ENCODE measurements around the gene POU4F3. TPM values are rescaled to one million over a fixed set of nuclear protein-coding genes. Genes with fewer than 3 reads are reported as not detected.
A peak's percentile ranks its signal among the peaks of the same experiment; 100 is the strongest.
"Not testable (repeated sequence)": the region's sequence is repeated elsewhere in the genome, so short reads cannot be mapped to it uniquely, and the experiment has no call there.

POU4F3 gene
- total RNA-seq, 1 donor from 2014 or later: 0.18 TPM

- Mint-ChIP-seq H3K9me3 (ENCODE audit: unreplicated experiment) (no peaks in the 10 kb centered on the region), H3K4me1 (ENCODE audit: low read depth, unreplicated experiment) (peaks cover 16% of the 10 kb centered on the region), H3K27me3 (ENCODE audit: low read depth, unreplicated experiment) (no peaks in the 10 kb centered on the region), H3K4me3 (ENCODE audit: unreplicated experiment) (no peak overlapping the region), H3K36me3 (ENCODE audit: low read depth, unreplicated experiment) (peaks cover 2% of the 10 kb centered on the region), H3K27ac (ENCODE audit: unreplicated experiment) (no peak overlapping the region)
- no peaks in the 10 kb centered on the region for H3K9me3 ChIP-seq (ENCODE audit: insufficient read depth, low read depth, low read length)
- H3K79me2 ChIP-seq (ENCODE audit: insufficient read depth, low read length): no peaks in the 10 kb centered on the region
- no peak overlapping the region for H3K27ac ChIP-seq (ENCODE audit: low read depth, low read length)
- TF ChIP-seq EZH2 (IDR thresholded peaks at IDR 0.05; ENCODE audit: insufficient read depth, low read length) (no peak), CTCF (IDR thresholded peaks at IDR 0.05; ENCODE audit: insufficient read depth, low read depth, low read length) (peak; percentile 69)
- H3K27me3 ChIP-seq (ENCODE audit: insufficient read depth, low read length): no peaks in the 10 kb centered on the region
- H3K4me3 ChIP-seq (ENCODE audit: insufficient read depth, low read depth, low read length): no peak overlapping the region
- peaks cover 3% of the 10 kb centered on the region for H3K4me1 ChIP-seq (ENCODE audit: insufficient read depth, low read length)
- H4K20me1 ChIP-seq (ENCODE audit: insufficient read depth, low read length): no peaks in the 10 kb centered on the region
- FAIRE-seq: peak; percentile 9
- no peak overlapping the region for H3K4me2 ChIP-seq (ENCODE audit: low read length)
- no peak overlapping the region for H3K9ac ChIP-seq (ENCODE audit: low read length)
- no peak overlapping the region for H2AFZ ChIP-seq (ENCODE audit: low read depth, low read length)
- peaks cover 6% of the 10 kb centered on the region for H3K36me3 ChIP-seq (ENCODE audit: insufficient read depth, low read length)
- DNase-seq (ENCODE audit: low read depth): peak; percentile 10
These were observed 47.1 kb upstream of the POU4F3 start for GRCh38 chr5:146291421-146292074.

- H3K4me3 Mint-ChIP-seq (ENCODE audit: unreplicated experiment): no peak overlapping the region
- Histone ChIP-seq H4K20me1 (ENCODE audit: insufficient read depth, low read length) (no peaks in the 10 kb centered on the region), H3K4me1 (ENCODE audit: insufficient read depth, low read length) (no peaks in the 10 kb centered on the region), H3K27me3 (ENCODE audit: insufficient read depth, low read length) (no peaks in the 10 kb centered on the region), H3K36me3 (ENCODE audit: insufficient read depth, low read length) (no peaks in the 10 kb centered on the region), H3K4me2 (ENCODE audit: low read length) (no peak overlapping the region), H3K4me3 (ENCODE audit: insufficient read depth, low read depth, low read length) (no peak overlapping the region), H3K9me3 (ENCODE audit: insufficient read depth, low read depth, low read length) (no peaks in the 10 kb centered on the region), H2AFZ (ENCODE audit: low read depth, low read length) (no peak overlapping the region), H3K9ac (ENCODE audit: low read length) (no peak overlapping the region), H3K27ac (ENCODE audit: low read depth, low read length) (no peak overlapping the region), H3K79me2 (ENCODE audit: insufficient read depth, low read length) (no peaks in the 10 kb centered on the region)
- peaks cover 13% of the 10 kb centered on the region for H3K4me1 Mint-ChIP-seq (ENCODE audit: low read depth, unreplicated experiment)
- no peak for FAIRE-seq
- H3K27me3 Mint-ChIP-seq (ENCODE audit: low read depth, unreplicated experiment): peaks cover 2% of the 10 kb centered on the region
- no peak for TF ChIP-seq CTCF (IDR thresholded peaks at IDR 0.05; ENCODE audit: insufficient read depth, low read depth, low read length)
- H3K9me3 Mint-ChIP-seq (ENCODE audit: unreplicated experiment): no peaks in the 10 kb centered on the region
- no peak overlapping the region for H3K27ac Mint-ChIP-seq (ENCODE audit: unreplicated experiment)
- no peaks in the 10 kb centered on the region for H3K36me3 Mint-ChIP-seq (ENCODE audit: low read depth, unreplicated experiment)
- DNase-seq (ENCODE audit: low read depth): no peak
These were observed 42.4 kb upstream of the POU4F3 start for GRCh38 chr5:146296245-146296644.

- H3K4me3 Mint-ChIP-seq (ENCODE audit: unreplicated experiment); H3K9me3 Mint-ChIP-seq (ENCODE audit: unreplicated experiment); H2AFZ ChIP-seq (ENCODE audit: low read depth, low read length); H3K27me3 Mint-ChIP-seq (ENCODE audit: low read depth, unreplicated experiment); H3K4me2 ChIP-seq (ENCODE audit: low read length); H3K4me1 ChIP-seq (ENCODE audit: insufficient read depth, low read length); H3K4me1 Mint-ChIP-seq (ENCODE audit: low read depth, unreplicated experiment); H4K20me1 ChIP-seq (ENCODE audit: insufficient read depth, low read length); FAIRE-seq; H3K36me3 ChIP-seq (ENCODE audit: insufficient read depth, low read length); H3K79me2 ChIP-seq (ENCODE audit: insufficient read depth, low read length); H3K9ac ChIP-seq (ENCODE audit: low read length); H3K27ac Mint-ChIP-seq (ENCODE audit: unreplicated experiment); H3K27ac ChIP-seq (ENCODE audit: low read depth, low read length); H3K36me3 Mint-ChIP-seq (ENCODE audit: low read depth, unreplicated experiment); H3K9me3 ChIP-seq (ENCODE audit: insufficient read depth, low read depth, low read length); H3K27me3 ChIP-seq (ENCODE audit: insufficient read depth, low read length); H3K4me3 ChIP-seq (ENCODE audit: insufficient read depth, low read depth, low read length); DNase-seq (ENCODE audit: low read depth): not testable (repeated sequence)
These were observed 39.7 kb upstream of the POU4F3 start for GRCh38 chr5:146298920-146299319.
